GM12875 (cell line): ENCODE measurements around the gene SPPL2B.
"Not testable (repeated sequence)": the region's sequence is repeated elsewhere in the genome, so short reads cannot be mapped to it uniquely, and the experiment has no call there.

ENCODE experiments used
- H3K4me3 ChIP-seq: one replicate; pipeline ENCODE4 v1.5.1; 2011; ENCODE audit warnings: low read depth, low read length, control low read depth
- CTCF ChIP-seq: IDR thresholded peaks from 2 replicates; pipeline ENCODE4 v1.5.1; 2011; ENCODE audit warnings: low read depth, mild to moderate bottlenecking, control low read depth, inconsistent platforms, low read length, moderate library complexity, borderline replicate concordance; ENCODE audit not compliant: insufficient read depth

The SPPL2B gene

GRCh38 chr19:2389594-2389993, 61.1 kb downstream of the SPPL2B start:
- TF ChIP-seq CTCF: no peak
- H3K4me3 ChIP-seq: no peak overlapping the region

DNA sequence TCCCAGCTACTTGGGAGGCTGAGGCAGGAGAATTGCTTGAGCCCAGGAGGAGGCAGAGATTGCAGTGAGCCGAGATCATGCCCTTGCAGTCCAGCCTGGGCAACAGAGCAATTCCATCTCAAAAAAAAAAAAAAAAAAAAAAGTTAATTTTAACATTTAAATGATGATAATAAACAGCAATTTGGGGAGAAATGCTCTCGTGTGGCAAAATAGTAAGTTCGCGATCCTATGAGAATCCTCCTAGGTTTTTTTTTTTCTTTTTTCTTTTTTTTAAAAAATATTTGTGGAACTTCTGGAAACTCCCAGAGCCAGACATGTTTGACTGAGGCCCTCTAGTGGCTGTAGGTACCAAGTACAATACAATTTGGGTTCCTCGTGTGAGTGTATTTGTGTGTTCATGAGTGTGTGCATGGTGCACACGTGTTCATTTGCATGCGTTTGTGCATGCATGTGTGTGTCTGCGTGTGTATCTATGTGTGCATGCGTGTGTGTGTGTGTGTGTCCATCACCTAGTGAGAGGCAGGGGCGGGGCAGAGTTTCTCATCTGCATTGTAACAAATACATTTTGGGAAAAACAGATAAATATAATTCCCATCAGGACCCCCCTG, 62.7 kb downstream of the SPPL2B start:
- peak; percentile 61 for TF ChIP-seq CTCF
- no peak overlapping the region for H3K4me3 ChIP-seq

DNA sequence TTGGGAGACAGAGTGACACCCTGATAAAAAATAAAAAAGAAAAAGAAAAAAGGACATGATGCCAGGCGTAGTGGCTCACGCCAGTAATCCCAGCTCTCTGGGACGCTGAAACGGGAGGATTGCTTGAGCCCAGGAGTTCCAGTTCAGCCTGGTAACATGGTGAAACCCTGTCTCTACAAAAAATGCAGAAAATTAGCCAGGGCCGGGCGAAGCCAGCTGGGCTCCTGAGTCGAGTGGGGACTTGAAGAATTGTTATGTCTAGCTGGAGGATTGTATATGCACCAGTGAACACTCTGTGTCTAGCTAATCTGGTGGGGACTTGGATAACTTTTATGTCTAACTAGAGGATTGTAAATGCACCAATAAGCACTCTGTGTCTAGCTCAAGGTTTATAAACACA, 63.9 kb downstream of the SPPL2B start:
- TF ChIP-seq CTCF: no peak

DNA sequence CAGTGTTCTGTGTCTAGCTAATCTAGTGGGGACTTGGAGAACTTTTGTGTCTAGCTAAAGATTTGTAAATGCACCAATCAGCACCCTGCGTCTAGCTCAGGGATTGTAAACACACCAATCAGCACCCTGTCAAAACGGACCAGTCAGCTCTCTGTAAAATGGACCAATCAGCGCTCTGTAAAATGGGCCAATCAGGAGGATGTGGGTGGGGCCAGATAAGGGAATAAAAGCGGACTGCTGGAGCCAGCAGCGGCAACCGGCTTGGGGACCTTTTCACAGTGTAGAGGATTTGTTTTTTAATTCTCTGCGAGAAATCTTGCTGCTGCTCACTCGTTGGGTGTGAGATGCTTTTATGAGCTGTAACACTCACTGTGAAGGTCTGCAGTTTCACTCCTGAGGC, 64.4 kb downstream of the SPPL2B start:
- H3K4me3 ChIP-seq: not testable (repeated sequence)

More for the DNA sequence above, 63.9 kb downstream of the SPPL2B start:
- H3K4me3 ChIP-seq: no peak overlapping the region

- H3K4me3 ChIP-seq: no peak overlapping the region
- no peak for TF ChIP-seq CTCF
These were observed 65.6 kb downstream of the SPPL2B start for GRCh38 chr19:2394054-2394441.

- H3K4me3 ChIP-seq: no peak overlapping the region
- no peak for TF ChIP-seq CTCF
These were observed 66.2 kb downstream of the SPPL2B start for GRCh38 chr19:2394442-2395292.

- H3K4me3 ChIP-seq: not testable (repeated sequence)
These were observed 66.9 kb downstream of the SPPL2B start for GRCh38 chr19:2395293-2395829.

DNA sequence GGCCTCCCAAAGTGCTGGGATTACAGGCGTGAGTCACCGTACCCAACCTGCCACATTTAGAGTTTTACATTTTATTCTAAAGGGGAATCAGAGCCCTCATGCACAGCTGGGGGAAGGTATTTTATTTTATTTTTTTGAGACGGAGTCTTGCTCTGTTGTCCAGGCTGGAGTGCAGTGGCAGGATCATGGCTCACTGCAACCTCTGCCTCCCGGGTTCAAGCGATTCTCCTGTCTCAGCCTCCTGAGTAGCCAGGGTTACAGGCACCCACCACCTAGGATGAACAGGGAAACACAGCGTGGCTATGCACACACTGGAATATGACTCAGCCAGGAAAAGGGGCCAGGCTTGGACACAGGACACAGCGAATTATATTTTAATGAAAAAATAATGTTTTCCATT, 68.7 kb downstream of the SPPL2B start:
- H3K4me3 ChIP-seq: not testable (repeated sequence)
